HEK293T (cell line): Measurements from ENCODE around the gene NPFFR2.

Experiments
- FOXM1 ChIP-seq: fragments of 450-650 bp; IDR thresholded peaks from 2 replicates; pipeline ENCODE4 v1.6.1; 2017; ENCODE audit warnings: mild to moderate bottlenecking, borderline replicate concordance
- TARDBP ChIP-seq: fragments of 450-650 bp; IDR thresholded peaks from 2 replicates; pipeline ENCODE4 v1.6.1; 2016
- ZNF384 ChIP-seq: fragments of 450-650 bp; IDR thresholded peaks from 2 replicates; pipeline ENCODE4 v1.6.1; 2016

DNA sequence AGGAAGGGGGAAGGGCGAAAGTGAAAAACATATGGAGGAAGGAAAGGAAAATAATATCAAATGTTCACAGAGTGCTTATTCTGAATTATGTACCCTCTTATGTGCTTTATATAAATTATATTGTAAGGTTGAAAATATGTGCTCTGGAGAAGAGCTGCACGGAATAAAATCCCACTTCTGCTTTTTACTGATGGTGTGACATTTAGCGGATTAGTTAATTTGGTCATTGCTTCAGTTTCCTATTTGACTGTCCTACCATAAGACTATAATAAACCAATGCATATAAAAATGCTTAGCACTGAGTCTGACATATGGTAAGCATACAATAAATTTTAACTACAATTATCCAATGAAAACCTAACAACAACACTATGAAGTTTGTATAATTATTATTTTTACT is 86.2 kb downstream of the NPFFR2 start:
- TF ChIP-seq ZNF384 (no peak), TARDBP (no peak), FOXM1 (no peak)
